Activated naive CD4-positive, alpha-beta T cell treated with anti-CD3 and anti-CD28 coated beads, Interleukin-2, amount 10 ng/mL, durations not matched to agents 7 days and 5 days (primary cell): ENCODE measurements around the gene VHLL.

ENCODE experiments used
- CTCF ChIA-PET: fragments of 350-600 bp; sonication (Branson Sonifier 250); formaldehyde crosslinking; loops from one replicate; lab custom pipeline; 2021; ENCODE audit warnings: antibody characterized with exemption; lab: Charles Lee
- DNase-seq: peaks from one replicate; pipeline ENCODE4 v3.0.0-alpha.2; 2020
- H3K27ac Mint-ChIP-seq: one replicate; pipeline ENCODE4 v1.8.0; 2021; ENCODE audit warnings: mild to moderate bottlenecking, moderate library complexity, mixed read lengths
- H3K27me3 Mint-ChIP-seq: one replicate; pipeline ENCODE4 v1.8.0; 2021; ENCODE audit warnings: mild to moderate bottlenecking, mixed read lengths
- H3K36me3 Mint-ChIP-seq: one replicate; pipeline ENCODE4 v1.8.0; 2021; ENCODE audit warnings: mixed read lengths
- H3K4me1 Mint-ChIP-seq: one replicate; pipeline ENCODE4 v1.8.0; 2021; ENCODE audit warnings: mixed read lengths
- H3K4me3 Mint-ChIP-seq: one replicate; pipeline ENCODE4 v1.8.0; 2021; ENCODE audit warnings: mild to moderate bottlenecking, moderate library complexity, mixed read lengths
- H3K9me3 Mint-ChIP-seq: one replicate; pipeline ENCODE4 v1.8.0; 2021; ENCODE audit warnings: mixed read lengths

The VHLL gene

GRCh38 chr1:156259805-156260204 is 39.3 kb downstream of the VHLL start:
- H3K4me1 Mint-ChIP-seq = peaks cover 15% of the 10 kb centered on the region
- no peaks in the 10 kb centered on the region for H3K9me3 Mint-ChIP-seq
- H3K36me3 Mint-ChIP-seq = peaks cover 65% of the 10 kb centered on the region
- CTCF ChIA-PET = interaction anchor here (0.7 to 1.6 kb wide), 6 partner anchors 35 to 131 kb away, joined by 3 to 5 read pairs (median 4); no protein-coding TSS in a partner anchor
- no peak overlapping the region for H3K4me3 Mint-ChIP-seq
- no peak overlapping the region for H3K27ac Mint-ChIP-seq
- no peaks in the 10 kb centered on the region for H3K27me3 Mint-ChIP-seq
- no peak for DNase-seq

- no peaks in the 10 kb centered on the region for H3K9me3 Mint-ChIP-seq
- H3K4me3 Mint-ChIP-seq = no peak overlapping the region
- DNase-seq = no peak
- CTCF ChIA-PET = interaction anchor here (1.1 kb wide), 1 partner anchor 20 kb away, joined by 3 read pairs; no protein-coding TSS in a partner anchor
- peaks cover 64% of the 10 kb centered on the region for H3K36me3 Mint-ChIP-seq
- no peaks in the 10 kb centered on the region for H3K27me3 Mint-ChIP-seq
- H3K27ac Mint-ChIP-seq = no peak overlapping the region
- H3K4me1 Mint-ChIP-seq = peaks cover 15% of the 10 kb centered on the region
These were observed 40.2 kb downstream of the VHLL start for GRCh38 chr1:156258859-156259258.

- Mint-ChIP-seq H3K27me3 (no peaks in the 10 kb centered on the region), H3K4me1 (peaks cover 17% of the 10 kb centered on the region), H3K36me3 (peaks cover 63% of the 10 kb centered on the region), H3K4me3 (no peak overlapping the region), H3K27ac (peak overlapping the region; percentile 75), H3K9me3 (no peaks in the 10 kb centered on the region)
- no peak for DNase-seq
- CTCF ChIA-PET = interaction anchor here (1.7 kb wide), 1 partner anchor 116 kb away, joined by 7 read pairs; no protein-coding TSS in a partner anchor
These were observed 41.4 kb downstream of the VHLL start for GRCh38 chr1:156257711-156258110.

- Mint-ChIP-seq H3K36me3 (peaks cover 58% of the 10 kb centered on the region), H3K9me3 (no peaks in the 10 kb centered on the region), H3K27ac (no peak overlapping the region), H3K27me3 (no peaks in the 10 kb centered on the region), H3K4me1 (peaks cover 36% of the 10 kb centered on the region), H3K4me3 (no peak overlapping the region)
- no peak for DNase-seq
- CTCF ChIA-PET = interaction anchor here (1.0 kb wide), 1 partner anchor 111 kb away, joined by 3 read pairs; no protein-coding TSS in a partner anchor
These were observed 45.5 kb downstream of the VHLL start for GRCh38 chr1:156253634-156254033.

GRCh38 chr1:156251527-156251926 is 47.6 kb downstream of the VHLL start:
- no peaks in the 10 kb centered on the region for H3K9me3 Mint-ChIP-seq
- CTCF ChIA-PET = interaction anchor here (1.3 to 1.4 kb wide), 3 partner anchors 26 to 155 kb away, joined by 3 to 7 read pairs (median 4); no protein-coding TSS in a partner anchor
- no peaks in the 10 kb centered on the region for H3K27me3 Mint-ChIP-seq
- H3K4me1 Mint-ChIP-seq = peaks cover 23% of the 10 kb centered on the region
- H3K36me3 Mint-ChIP-seq = peaks cover 40% of the 10 kb centered on the region
- peak overlapping the region; percentile 19 for H3K27ac Mint-ChIP-seq
- no peak for DNase-seq
- H3K4me3 Mint-ChIP-seq = no peak overlapping the region

GRCh38 chr1:156249593-156249992 is 49.5 kb downstream of the VHLL start:
- Mint-ChIP-seq H3K4me3 (no peak overlapping the region), H3K9me3 (no peaks in the 10 kb centered on the region), H3K4me1 (peaks cover 36% of the 10 kb centered on the region), H3K27me3 (peaks cover 3% of the 10 kb centered on the region), H3K36me3 (peaks cover 34% of the 10 kb centered on the region), H3K27ac (peak overlapping the region; percentile 9)
- CTCF ChIA-PET = interaction anchor here (0.7 kb wide), 1 partner anchor 122 kb away, joined by 3 read pairs; no protein-coding TSS in a partner anchor
- no peak for DNase-seq
